Mammary epithelial cell (primary cell): Measurements from ENCODE around the gene CDON.

Experiments
- CTCF ChIP-seq, 2 donors: IDR thresholded peaks in 1 of 2; conservative IDR thresholded peaks in 1 of 2; 2 replicates each; pipeline ENCODE4 v1.5.1; 2011 to 2012; ENCODE audit warnings: inconsistent platforms in 2 of 2, low read length in 2 of 2, mild to moderate bottlenecking in 2 of 2, control low read depth in 1 of 2, low read depth in 1 of 2; ENCODE audit not compliant: insufficient read depth in 1 of 2; ENCODE audit errors: extremely low read depth in 1 of 2
- EZH2 ChIP-seq: IDR thresholded peaks from 2 replicates; pipeline ENCODE4 v1.6.1; 2012; ENCODE audit warnings: low read length, inconsistent platforms, borderline replicate concordance

GRCh38 chr11:125922156-125922555 lies 140.5 kb downstream of the CDON start:
- TF ChIP-seq CTCF (conservative IDR thresholded peaks at IDR 0.05 in 1 of 2, IDR thresholded peaks at IDR 0.05 in 1 of 2; ENCODE audit: extremely low read depth in 1 of 2, insufficient read depth in 1 of 2, low read depth in 1 of 2, low read length in 2 of 2), result no peak
- no peak for TF ChIP-seq EZH2
